Activated naive CD8-positive, alpha-beta T cell treated with anti-CD3 and anti-CD28 coated beads, Interleukin-2, amount 10 ng/mL, durations not matched to agents 7 days and 5 days (primary cell): Measurements from ENCODE around the gene GTPBP4. TPM values are rescaled to one million over a fixed set of nuclear protein-coding genes. Genes with fewer than 3 reads are reported as not detected.
"Not testable (repeated sequence)": the region's sequence is repeated elsewhere in the genome, so short reads cannot be mapped to it uniquely, and the experiment has no call there.

Experiments
- ATAC-seq: fragments of 150-1000 bp; cut with Tn5 transposase; one replicate; pipeline ENCODE4 v1.10.0; 2021; ENCODE audit warnings: low read depth, moderate library complexity
- POLR2A ChIA-PET: fragments of 350-600 bp; sonication (Branson Sonifier 250); formaldehyde crosslinking; loops from one replicate; lab custom pipeline; 2021; ENCODE audit warnings: antibody characterized with exemption; lab: Charles Lee
- DNase-seq: peaks from one replicate; pipeline ENCODE4 v3.0.0; 2021
- H3K27ac Mint-ChIP-seq: one replicate; pipeline ENCODE4 v1.8.0; 2022; ENCODE audit warnings: mild to moderate bottlenecking, mixed read lengths
- H3K27me3 Mint-ChIP-seq: one replicate; pipeline ENCODE4 v1.8.0; 2022; ENCODE audit warnings: mild to moderate bottlenecking, moderate library complexity, mixed read lengths
- H3K36me3 Mint-ChIP-seq: one replicate; pipeline ENCODE4 v1.8.0; 2021; ENCODE audit warnings: mild to moderate bottlenecking, mixed read lengths
- H3K4me1 Mint-ChIP-seq: one replicate; pipeline ENCODE4 v1.8.0; 2021; ENCODE audit warnings: mixed read lengths
- H3K4me3 Mint-ChIP-seq: one replicate; pipeline ENCODE4 v1.8.0; 2022; ENCODE audit warnings: mild to moderate bottlenecking, moderate library complexity, mixed read lengths
- H3K9me3 Mint-ChIP-seq: one replicate; pipeline ENCODE4 v1.8.0; 2021; ENCODE audit warnings: mixed read lengths
- total RNA-seq, 2 experiments: library from RNA; stranded (reverse); gene quantifications; one replicate each; pipeline ENCODE4 v1.2.3, GENCODE V29; 2021

GTPBP4 gene
- total RNA-seq, 2 experiments from 2014 or later = 58.6 to 61.1 TPM

GRCh38 chr10:1064964-1065247 lies 76.7 kb downstream of the GTPBP4 start:
- Mint-ChIP-seq H3K4me3 (no peak overlapping the region), H3K27ac (no peak overlapping the region), H3K9me3 (no peaks in the 10 kb centered on the region), H3K36me3 (peaks cover 23% of the 10 kb centered on the region), H3K4me1 (peaks cover 56% of the 10 kb centered on the region), H3K27me3 (no peaks in the 10 kb centered on the region)
- POLR2A ChIA-PET = no interaction called here
- ATAC-seq = no peak
- no peak for DNase-seq

GRCh38 chr10:1066734-1067133 lies 78.5 kb downstream of the GTPBP4 start:
- H3K27ac Mint-ChIP-seq, H3K9me3 Mint-ChIP-seq, ATAC-seq, H3K4me3 Mint-ChIP-seq, H3K27me3 Mint-ChIP-seq, POLR2A ChIA-PET, DNase-seq: not testable (repeated sequence)
- peaks cover 21% of the 10 kb centered on the region for H3K36me3 Mint-ChIP-seq
- H3K4me1 Mint-ChIP-seq = peaks cover 42% of the 10 kb centered on the region

GRCh38 chr10:1068380-1069361 lies 80.4 kb downstream of the GTPBP4 start:
- H3K27me3 Mint-ChIP-seq = no peaks in the 10 kb centered on the region
- no peak overlapping the region for H3K4me3 Mint-ChIP-seq
- H3K4me1 Mint-ChIP-seq = peaks cover 23% of the 10 kb centered on the region
- POLR2A ChIA-PET = no interaction called here
- H3K27ac Mint-ChIP-seq = no peak overlapping the region
- ATAC-seq (no peak), DNase-seq (no peak)
- no peaks in the 10 kb centered on the region for H3K9me3 Mint-ChIP-seq
- peaks cover 24% of the 10 kb centered on the region for H3K36me3 Mint-ChIP-seq

Other genes with a start within 250 kb of the GTPBP4 start
- gene LARP4B, start 56.7 kb upstream of the GTPBP4 start, total RNA-seq = 10 to 100 TPM; 98.1 to 99.8 TPM
- not detected for gene IDI2, start 37.4 kb downstream of the GTPBP4 start, total RNA-seq
- 10 to 100 TPM; 53.8 to 57.6 TPM for gene IDI1, start 60.7 kb downstream of the GTPBP4 start, total RNA-seq
- 10 to 100 TPM; 30.4 to 34.4 TPM for gene WDR37, start 68.0 kb downstream of the GTPBP4 start, total RNA-seq